GM23248 (cell line): Measurements from ENCODE around the gene HPSE.

Source experiments
- EZH2 ChIP-seq: fragments of 200-600 bp; sonication (generic); IDR thresholded peaks from 2 replicates; pipeline ENCODE4 v1.6.1; 2018; ENCODE audit warnings: antibody characterized with exemption, mild to moderate bottlenecking; ENCODE audit not compliant: insufficient read depth, poor library complexity, severe bottlenecking
- EZH2phosphoT487 ChIP-seq: fragments of 200-600 bp; sonication (generic); IDR thresholded peaks from 2 replicates; pipeline ENCODE4 v1.6.1; 2018; ENCODE audit warnings: antibody characterized with exemption, moderate library complexity, mild to moderate bottlenecking, low read depth; ENCODE audit not compliant: insufficient read depth

DNA sequence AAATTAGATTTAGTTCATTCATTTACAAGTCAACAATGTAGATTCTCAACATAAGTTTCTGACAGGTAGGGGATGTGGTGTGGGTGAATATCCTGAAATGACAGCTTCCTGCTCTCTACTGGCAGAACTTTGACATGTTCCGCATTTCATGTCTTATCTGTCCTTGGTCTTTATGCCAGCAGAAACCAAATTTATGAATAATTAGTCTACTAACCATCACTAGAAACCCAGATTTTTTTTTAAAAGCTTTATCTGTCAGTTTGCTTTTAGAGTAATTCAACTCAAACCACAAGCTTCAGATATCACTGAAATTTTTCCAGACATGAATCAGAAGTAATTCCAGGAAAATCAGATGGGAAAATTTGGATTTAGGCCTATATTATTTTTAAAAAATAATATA, 68.0 kb downstream of the HPSE start:
- TF ChIP-seq EZH2 (no peak), EZH2phosphoT487 (no peak)
